ENCODE data around the gene EFHB.
"Not testable (repeated sequence)": the region's sequence is repeated elsewhere in the genome, so short reads cannot be mapped to it uniquely, and the experiment has no call there.

Gene EFHB

GRCh38 chr3:19932422-19932821 lies 1.6 kb downstream of the EFHB start:
- in situ Hi-C loops (cut with MboI; ENCODE audit: low sequenced_read_pairs), result no loop called here

DNA sequence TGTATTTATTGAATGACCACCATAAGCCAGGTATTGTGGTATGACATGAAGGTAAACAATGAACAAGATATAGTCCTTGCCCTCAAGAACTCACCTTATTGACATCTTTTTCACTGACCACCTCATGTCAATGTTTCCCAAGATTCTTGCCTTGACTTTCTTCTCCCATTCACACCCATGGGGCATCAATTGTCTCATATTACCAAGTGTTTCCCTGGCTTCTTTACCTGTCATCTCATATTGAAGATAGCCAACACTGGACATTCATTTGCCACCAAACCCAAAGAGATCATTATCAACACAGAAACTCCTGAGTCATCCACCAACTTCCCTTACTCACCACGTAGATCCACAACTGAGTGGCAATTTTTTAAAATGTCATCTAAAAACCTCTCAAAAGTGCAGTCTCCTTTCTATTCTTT lies 2.2 kb downstream of the EFHB start:
- in situ Hi-C loops (cut with MboI; ENCODE audit: low sequenced_read_pairs), result no loop called here

DNA sequence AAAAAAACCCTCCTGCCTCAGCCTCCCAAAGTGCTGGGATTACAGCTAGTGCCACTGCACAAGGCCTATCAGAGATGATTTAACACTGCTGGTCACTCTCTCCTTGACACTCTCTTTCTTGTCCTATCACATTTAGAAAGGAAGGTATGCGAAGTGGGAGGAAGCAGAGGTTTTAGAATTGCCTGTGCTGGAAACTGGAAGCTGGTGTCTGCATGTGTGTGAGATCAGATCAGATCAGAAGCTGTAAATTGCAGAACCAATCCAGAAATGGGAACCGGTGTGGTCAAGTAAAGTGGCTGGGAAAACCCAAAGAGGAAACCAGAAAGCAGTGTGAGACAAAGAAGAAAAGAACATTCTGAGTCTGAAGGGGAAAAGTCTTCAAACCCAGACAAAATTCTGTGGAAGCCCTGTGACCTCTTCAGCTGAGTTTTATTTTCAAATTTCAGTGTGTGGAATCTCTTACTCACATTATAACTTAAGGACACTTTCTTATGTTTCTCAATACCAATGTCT lies 2.8 kb downstream of the EFHB start:
- in situ Hi-C loops (cut with MboI; ENCODE audit: low sequenced_read_pairs), result no loop called here

- in situ Hi-C loops (cut with MboI; ENCODE audit: low sequenced_read_pairs), result no loop called here
These were observed 13.5 kb downstream of the EFHB start for GRCh38 chr3:19920401-19921080.

DNA sequence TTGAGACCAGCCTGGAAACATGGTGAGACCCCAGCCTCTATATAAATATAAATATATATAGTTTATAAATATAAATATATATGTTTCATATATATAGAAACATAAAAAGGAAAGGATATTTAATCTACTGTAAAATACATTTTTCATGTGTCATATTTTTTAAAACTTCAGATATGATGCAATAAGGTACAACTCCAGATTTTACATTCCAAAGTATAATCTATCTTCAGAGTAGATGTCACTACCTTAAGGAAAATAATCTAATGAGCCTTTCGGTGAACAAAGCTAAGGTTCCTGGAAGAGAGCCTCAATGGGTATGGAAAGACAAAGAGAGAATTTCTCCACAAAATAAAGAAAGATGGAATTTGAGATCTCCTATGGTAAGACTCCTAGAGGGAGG lies 16.9 kb downstream of the EFHB start:
- in situ Hi-C loops (cut with MboI; ENCODE audit: low sequenced_read_pairs), result no loop called here

DNA sequence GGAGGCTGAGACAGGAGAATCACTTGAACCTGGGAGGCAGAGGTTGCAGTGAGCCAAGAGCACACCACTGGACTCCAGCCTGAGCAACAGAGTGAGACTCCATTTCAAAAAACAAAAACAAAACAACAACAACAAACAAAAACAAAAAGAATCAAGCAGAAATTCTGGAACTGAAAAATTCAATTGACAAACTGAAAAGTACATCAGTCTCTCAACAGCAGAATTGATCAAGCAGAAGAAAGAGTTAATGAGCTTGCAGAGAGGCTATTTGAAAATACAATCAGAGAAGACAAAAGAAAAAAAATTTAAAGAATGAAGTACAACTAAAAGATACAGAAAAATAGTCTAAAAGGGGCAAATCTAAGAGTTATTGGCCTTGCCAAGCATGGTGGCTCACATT lies 22.6 kb downstream of the EFHB start:
- in situ Hi-C loops (cut with MboI; ENCODE audit: low sequenced_read_pairs), result no loop called here

- in situ Hi-C loops (cut with MboI; ENCODE audit: low sequenced_read_pairs), result no loop called here
These were observed 26.5 kb downstream of the EFHB start for GRCh38 chr3:19907523-19907922.

- in situ Hi-C loops (cut with MboI; ENCODE audit: low sequenced_read_pairs), result no loop called here
These were observed 30.4 kb downstream of the EFHB start for GRCh38 chr3:19903649-19904048.

DNA sequence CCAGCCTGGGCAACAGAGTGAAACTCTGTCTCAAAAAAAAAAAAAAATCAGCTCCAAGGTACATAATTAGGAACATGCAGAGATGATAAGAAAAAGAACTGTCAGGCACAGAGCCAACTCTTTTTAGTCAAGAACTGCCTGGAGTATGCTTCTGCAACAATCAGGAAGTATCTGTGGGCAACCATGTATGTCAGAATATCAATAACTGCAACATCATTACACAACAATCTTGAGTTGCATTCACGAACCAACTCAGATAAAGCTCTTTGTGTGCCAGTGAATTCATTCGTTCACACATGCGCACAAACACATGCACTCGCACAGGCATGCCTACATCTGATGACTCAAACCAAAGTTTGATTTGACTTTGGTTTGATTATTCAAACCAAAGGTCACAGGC lies 32.1 kb downstream of the EFHB start:
- in situ Hi-C loops (cut with MboI; ENCODE audit: low sequenced_read_pairs), result no loop called here

GRCh38 chr3:19901337-19901736 lies 32.7 kb downstream of the EFHB start:
- in situ Hi-C loops (cut with MboI; ENCODE audit: low sequenced_read_pairs), result no loop called here

DNA sequence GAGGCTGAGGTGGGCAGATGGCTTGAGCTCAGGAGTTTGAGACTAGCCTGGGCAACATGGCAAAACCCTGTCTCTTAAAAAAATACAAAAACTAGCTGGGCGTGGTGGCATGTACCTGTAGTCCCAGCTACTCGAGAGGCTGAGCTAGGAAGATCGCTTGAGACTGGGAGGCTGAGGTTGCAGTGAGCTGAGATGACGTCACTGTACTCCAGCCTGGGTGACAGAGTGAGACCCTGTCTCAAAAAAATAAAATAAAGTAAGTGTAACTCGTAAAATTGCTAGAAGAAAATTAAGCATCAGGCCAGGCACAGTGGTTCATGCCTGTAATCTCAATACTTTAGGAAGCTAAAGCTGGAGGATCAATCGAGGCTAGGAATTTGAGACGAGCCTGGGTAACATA lies 34.2 kb downstream of the EFHB start:
- in situ Hi-C loops (cut with MboI; ENCODE audit: low sequenced_read_pairs), result not testable (repeated sequence)

DNA sequence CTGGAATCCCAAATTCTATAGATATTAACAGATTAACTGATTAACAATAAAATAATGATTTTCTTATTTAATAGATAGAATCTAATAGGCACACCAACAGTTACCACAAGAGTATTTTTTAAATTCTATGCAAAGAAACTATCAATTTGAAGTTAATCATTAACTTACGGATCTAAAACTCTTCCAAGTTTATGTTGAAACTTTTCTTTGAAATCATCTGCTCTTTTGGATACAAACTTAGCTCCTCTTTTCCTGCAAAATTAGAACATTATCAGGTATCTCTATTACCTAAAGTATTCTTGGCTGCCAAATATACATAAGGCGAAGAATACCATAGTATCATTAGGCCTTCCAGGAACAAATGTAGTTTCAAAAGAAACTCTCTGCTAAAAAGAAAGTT lies 34.8 kb downstream of the EFHB start:
- in situ Hi-C loops (cut with MboI; ENCODE audit: low sequenced_read_pairs), result no loop called here

- in situ Hi-C loops (cut with MboI; ENCODE audit: low sequenced_read_pairs), result no loop called here
These were observed 35.3 kb downstream of the EFHB start for GRCh38 chr3:19898721-19899120.

DNA sequence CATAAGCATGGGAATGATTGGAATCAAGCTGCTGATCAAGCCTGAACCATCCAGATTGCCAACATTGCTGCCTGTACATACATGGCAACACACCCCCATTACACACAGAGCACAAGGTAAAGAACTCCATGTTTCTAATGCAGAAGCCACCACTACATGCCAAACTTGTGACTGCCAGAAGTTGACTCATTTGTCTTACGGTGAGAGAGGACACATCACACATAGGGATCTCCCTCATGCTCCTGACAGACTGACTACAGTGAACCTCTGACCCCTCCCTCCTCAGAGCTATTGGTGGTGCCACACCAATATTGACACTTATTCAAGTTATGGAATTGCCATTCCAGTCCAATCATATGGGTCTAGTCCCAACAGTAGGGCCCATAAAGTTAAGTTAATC lies 42.3 kb downstream of the EFHB start:
- in situ Hi-C loops (cut with MboI; ENCODE audit: low sequenced_read_pairs), result no loop called here

DNA sequence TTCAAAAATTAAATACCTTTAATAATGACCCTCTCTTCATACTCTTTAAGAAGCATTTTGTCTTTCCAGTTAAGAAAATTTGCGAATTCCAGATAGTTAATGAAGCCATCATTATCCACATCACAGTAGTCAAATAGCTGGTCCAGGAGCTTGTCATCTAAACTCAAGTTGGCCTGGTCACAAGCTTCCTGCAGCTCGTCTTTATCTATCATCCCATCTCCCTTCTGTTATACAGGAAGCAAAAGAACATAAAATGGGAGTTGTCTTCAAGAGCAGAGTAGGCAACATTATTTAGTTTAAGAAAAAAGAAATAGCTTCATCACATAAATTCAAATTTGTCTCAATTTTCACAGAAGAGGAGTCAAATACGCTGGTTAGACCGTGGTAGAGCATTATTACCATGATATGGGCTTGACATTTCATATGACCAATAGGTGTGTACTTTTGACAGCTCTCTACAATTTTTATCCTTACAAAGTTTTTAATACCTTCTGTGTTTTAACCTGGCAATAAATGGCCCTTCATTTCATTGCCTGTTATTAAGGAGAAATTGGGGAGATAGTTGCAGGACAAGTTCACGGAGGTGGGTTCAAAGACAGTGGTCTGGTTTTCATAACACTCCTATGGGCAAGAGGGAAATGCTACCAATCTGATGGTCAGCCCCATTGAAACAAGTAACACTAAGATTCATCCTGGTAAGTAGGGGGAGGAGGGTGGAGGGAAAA lies 45.4 kb downstream of the EFHB start:
- in situ Hi-C loops (cut with MboI; ENCODE audit: low sequenced_read_pairs), result no loop called here

GRCh38 chr3:19887122-19887521 lies 46.9 kb downstream of the EFHB start:
- in situ Hi-C loops (cut with MboI; ENCODE audit: low sequenced_read_pairs), result not testable (repeated sequence)

DNA sequence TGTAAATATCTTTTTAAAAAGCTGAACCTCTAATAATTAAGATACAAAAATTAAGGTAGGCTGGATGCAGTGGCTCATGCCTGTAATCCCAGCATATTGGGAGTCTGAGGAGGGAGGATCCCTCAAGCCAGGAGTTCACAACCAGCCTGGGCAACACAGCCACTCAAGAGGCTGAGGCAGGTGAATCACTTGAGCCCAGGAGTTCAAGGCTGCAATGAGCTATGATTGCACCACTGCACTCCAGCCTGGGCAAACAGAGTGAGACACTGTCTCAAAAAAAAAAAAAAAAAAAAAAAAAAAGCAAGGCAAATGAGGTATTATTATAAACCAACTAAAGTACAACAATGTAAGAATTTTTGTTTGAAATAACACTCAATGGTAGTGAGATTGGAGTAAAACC lies 47.6 kb downstream of the EFHB start:
- in situ Hi-C loops (cut with MboI; ENCODE audit: low sequenced_read_pairs), result no loop called here

- in situ Hi-C loops (cut with MboI; ENCODE audit: low sequenced_read_pairs), result no loop called here
These were observed 48.5 kb downstream of the EFHB start for GRCh38 chr3:19885468-19885867.

- in situ Hi-C loops (cut with MboI; ENCODE audit: low sequenced_read_pairs), result no loop called here
These were observed 52.2 kb downstream of the EFHB start for GRCh38 chr3:19881852-19882251.

DNA sequence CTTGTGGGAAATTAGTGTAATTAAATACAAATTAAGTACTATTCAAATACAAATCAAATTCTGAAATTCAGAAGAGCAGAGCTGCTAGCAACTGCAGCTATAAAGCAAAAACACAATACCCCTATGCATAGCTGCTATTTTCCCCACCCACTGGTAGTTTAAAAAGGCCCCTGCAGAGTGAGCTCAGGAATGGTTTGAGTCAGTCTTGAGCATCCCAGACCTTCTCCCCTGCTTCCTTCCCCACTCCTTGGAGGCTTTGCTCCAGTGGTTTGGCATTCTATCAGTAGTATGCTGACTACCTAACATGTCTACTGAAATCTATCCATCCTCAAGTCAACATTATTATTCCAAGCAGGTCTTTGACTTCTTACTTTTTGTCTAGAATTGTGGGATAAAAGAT lies 53.0 kb downstream of the EFHB start:
- in situ Hi-C loops (cut with MboI; ENCODE audit: low sequenced_read_pairs), result no loop called here

DNA sequence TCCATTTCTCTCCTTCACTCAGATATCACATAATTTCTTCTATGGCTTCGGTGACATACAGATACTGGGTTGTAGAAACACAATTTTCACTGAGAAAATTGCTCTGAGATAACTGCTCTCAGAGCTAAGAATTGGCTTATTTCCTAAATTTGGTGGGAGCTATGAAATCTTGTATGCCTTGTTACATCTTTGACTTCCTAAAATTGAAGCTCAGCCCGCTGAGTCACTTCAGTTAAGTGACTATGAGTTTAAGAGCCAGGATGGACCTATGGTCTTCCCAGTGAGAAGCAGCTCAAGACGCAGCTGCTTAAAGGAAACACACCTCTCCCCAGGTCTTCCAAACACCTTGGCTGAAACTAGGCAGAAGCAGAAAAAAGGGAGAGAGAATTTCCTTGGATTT lies 56.4 kb downstream of the EFHB start:
- in situ Hi-C loops (cut with MboI; ENCODE audit: low sequenced_read_pairs), result no loop called here

GRCh38 chr3:19866751-19867347 lies 67.2 kb downstream of the EFHB start:
- in situ Hi-C loops (cut with MboI; ENCODE audit: low sequenced_read_pairs), result no loop called here

Data from HL-60/S4 treated with phorbol 12-myristate 13-acetate at 8.2 ng/mL for 4 days and 3 days (cell line).